SK-N-SH (cell line): ENCODE data around the gene PPM1A. TPM values are rescaled to one million over a fixed set of nuclear protein-coding genes. Genes with fewer than 3 reads are reported as not detected.

Experiments
- CTCF ChIA-PET: fragments of 300-600, 350-600 bp; formaldehyde crosslinking; extraction: SDS; loops from one replicate; lab custom pipeline; 2021; lab: Yijun Ruan, JAX
- POLR2A ChIA-PET: fragments of 350-600 bp; sonication (Branson Sonifier 250); formaldehyde crosslinking; extraction: SDS; loops from one replicate; lab custom pipeline; 2020; ENCODE audit warnings: antibody characterized with exemption, inconsistent platforms; lab: Yijun Ruan, JAX
- DNase-seq: peaks from one replicate; pipeline ENCODE4 v3.0.0; 2012
- H2AFZ ChIP-seq: fragments of 200-600 bp; sonication (generic); 2 replicates; pipeline ENCODE4 v1.8.1; 2016; ENCODE audit warnings: antibody characterized with exemption, mild to moderate bottlenecking, low read depth
- H3F3A ChIP-seq: fragments of 200-600 bp; sonication (generic); replicated peaks from 2 replicates; pipeline ENCODE3; 2016; ENCODE audit warnings: antibody characterized with exemption, mild to moderate bottlenecking; ENCODE audit not compliant: insufficient read depth
- H3K27ac ChIP-seq, 2 experiments: fragments of 200-500 bp in 1 of 2; fragments of 200-600 bp in 1 of 2; sonication (Bioruptor generic) in 1 of 2; sonication (generic), shearing (Covaris generic) in 1 of 2; 2 replicates each; pipeline versions ENCODE4 v1.5.1 to v1.6.1; 2014 to 2016; ENCODE audit warnings: low read depth in 2 of 2, inconsistent platforms in 1 of 2, low read length in 1 of 2, mild to moderate bottlenecking in 1 of 2, mixed read lengths in 1 of 2
- H3K27me3 ChIP-seq: fragments of 200-600 bp; sonication (generic), shearing (Covaris generic); 2 replicates; pipeline ENCODE4 v1.6.1; 2016; ENCODE audit warnings: mixed run types; ENCODE audit not compliant: insufficient read depth
- H3K36me3 ChIP-seq, 2 experiments: fragments of 200-500 bp in 1 of 2; fragments of 200-600 bp in 1 of 2; sonication (Bioruptor generic) in 1 of 2; sonication (generic) in 1 of 2; replicated peaks in 1 of 2; 2 replicates each; pipeline versions ENCODE3 to v1.5.1; 2014 to 2016; ENCODE audit warnings: low read length in 1 of 2, mild to moderate bottlenecking in 1 of 2; ENCODE audit not compliant: insufficient read depth in 2 of 2, control insufficient read depth in 1 of 2
- H3K4me1 ChIP-seq, 2 experiments: fragments of 200-500 bp in 1 of 2; fragments of 200-600 bp in 1 of 2; sonication (Bioruptor generic) in 1 of 2; sonication (generic), shearing (Covaris generic) in 1 of 2; 2 replicates each; pipeline versions ENCODE4 v1.5.1 to v1.6.1; 2014 to 2016; ENCODE audit warnings: low read depth in 1 of 2, low read length in 1 of 2, mixed run types in 1 of 2; ENCODE audit not compliant: insufficient read depth in 2 of 2, control insufficient read depth in 1 of 2
- H3K4me2 ChIP-seq: fragments of 200-600 bp; sonication (generic), shearing (Covaris generic); 2 replicates; pipeline ENCODE4 v1.6.1; 2017; ENCODE audit warnings: mixed run types
- H3K4me3 ChIP-seq, 2 experiments: fragments of 200-500 bp in 1 of 2; fragments of 200-600 bp in 1 of 2; sonication (Bioruptor generic) in 1 of 2; sonication (generic), shearing (Covaris generic) in 1 of 2; 2 replicates each; pipeline versions ENCODE4 v1.5.1 to v1.8.1; 2014 to 2016; ENCODE audit warnings: low read depth in 2 of 2, inconsistent platforms in 1 of 2, low read length in 1 of 2, mild to moderate bottlenecking in 1 of 2, mixed read lengths in 1 of 2, moderate library complexity in 1 of 2
- H3K79me2 ChIP-seq: fragments of 200-600 bp; sonication (generic); 2 replicates; pipeline ENCODE4 v1.8.1; 2017; ENCODE audit warnings: mild to moderate bottlenecking; ENCODE audit not compliant: insufficient read depth
- H3K9ac ChIP-seq: fragments of 200-600 bp; sonication (generic); 2 replicates; pipeline ENCODE4 v1.6.1; 2017; ENCODE audit warnings: mixed run types
- H3K9me2 ChIP-seq: fragments of 200-600 bp; sonication (generic); 2 replicates; pipeline ENCODE4 v1.6.1; 2017; ENCODE audit warnings: mixed run types
- H3K9me3 ChIP-seq: fragments of 200-600 bp; sonication (generic); 2 replicates; pipeline ENCODE4 v1.6.1; 2017; ENCODE audit warnings: mixed run types, mild to moderate bottlenecking, moderate library complexity
- H4K20me1 ChIP-seq: fragments of 200-600 bp; sonication (generic); 2 replicates; pipeline ENCODE4 v1.6.1; 2017; ENCODE audit warnings: mild to moderate bottlenecking, mixed run types; ENCODE audit not compliant: insufficient read depth
- CHD2 ChIP-seq: fragments of 150-350 bp; IDR thresholded peaks from 2 replicates; pipeline ENCODE4 v1.6.1; 2018; ENCODE audit warnings: low read length; ENCODE audit not compliant: partially characterized antibody
- CTCF ChIP-seq: fragments of 200-600 bp; sonication (generic); IDR thresholded peaks from 2 replicates; pipeline ENCODE4 v1.6.1; 2017; ENCODE audit warnings: antibody characterized with exemption, mild to moderate bottlenecking, moderate library complexity
- GABPA ChIP-seq: IDR thresholded peaks from 2 replicates; pipeline ENCODE4 v1.4.0; 2012; ENCODE audit warnings: low read depth, mild to moderate bottlenecking
- GATA2 ChIP-seq: sonication (generic); formaldehyde crosslinking; IDR thresholded peaks from 2 replicates; pipeline ENCODE4 v1.5.0; 2020; ENCODE audit warnings: mild to moderate bottlenecking, missing genetic modification reagents
- IRF3 ChIP-seq: fragments of 150-350 bp; IDR thresholded peaks from 2 replicates; pipeline ENCODE4 v1.6.1; 2016; ENCODE audit warnings: mild to moderate bottlenecking, low read depth, low read length
- MAX ChIP-seq: IDR thresholded peaks from 2 replicates; pipeline ENCODE4 v1.4.0; 2012; ENCODE audit warnings: low read depth
- MEF2A ChIP-seq: IDR thresholded peaks from 2 replicates; pipeline ENCODE4 v1.4.0; 2012; ENCODE audit warnings: low read depth, borderline replicate concordance
- MXI1 ChIP-seq: IDR thresholded peaks from 2 replicates; pipeline ENCODE4 v1.6.1; 2012; ENCODE audit warnings: mild to moderate bottlenecking, low read depth, low read length, improper control_type of control experiment
- NRF1 ChIP-seq: IDR thresholded peaks from 2 replicates; pipeline ENCODE4 v1.6.1; 2012; ENCODE audit warnings: low read depth, mild to moderate bottlenecking, low read length
- POLR2AphosphoS5 ChIP-seq: IDR thresholded peaks from 2 replicates; pipeline ENCODE4 v1.6.1; 2012; ENCODE audit warnings: low read depth, low read length
- RCOR1 ChIP-seq: fragments of 150-350 bp; IDR thresholded peaks from 2 replicates; pipeline ENCODE4 v1.6.1; 2017; ENCODE audit warnings: antibody characterized with exemption, low read length
- RXRA ChIP-seq: IDR thresholded peaks from 2 replicates; pipeline ENCODE4 v1.4.0; 2012; ENCODE audit warnings: low read depth, mild to moderate bottlenecking, borderline replicate concordance
- SIN3A ChIP-seq: IDR thresholded peaks from 2 replicates; pipeline ENCODE4 v1.6.1; 2012; ENCODE audit warnings: low read depth, mild to moderate bottlenecking, low read length, moderate library complexity, borderline replicate concordance
- TAF1 ChIP-seq: IDR thresholded peaks from 2 replicates; pipeline ENCODE4 v1.6.1; 2012; ENCODE audit warnings: low read depth, mild to moderate bottlenecking, low read length, moderate library complexity, borderline replicate concordance
- TCF12 ChIP-seq: IDR thresholded peaks from 2 replicates; pipeline ENCODE4 v1.4.0; 2012
- TEAD4 ChIP-seq: IDR thresholded peaks from 2 replicates; pipeline ENCODE4 v1.4.0; 2012; ENCODE audit warnings: mild to moderate bottlenecking, borderline replicate concordance; ENCODE audit not compliant: insufficient read depth
- USF1 ChIP-seq: IDR thresholded peaks from 2 replicates; pipeline ENCODE4 v1.4.0; 2012; ENCODE audit warnings: low read depth, borderline replicate concordance
- USF2 ChIP-seq: fragments of 150-350 bp; IDR thresholded peaks from 2 replicates; pipeline ENCODE4 v1.6.1; 2017; ENCODE audit warnings: antibody characterized with exemption, low read length, low read depth, borderline replicate concordance
- WGBS: methylation state at CpG from one replicate; pipeline ENCODE4 v1.1.6; 2017; ENCODE audit warnings: low lambda C conversion rate; 5-methylcytosine and 5-hydroxymethylcytosine counted together
- polyA plus RNA-seq, 3 experiments: library from polyadenylated mRNA; depleted of rRNA; stranded (reverse); fragments of >200 nt; gene quantifications; 2 replicates each; pipeline ENCODE4 v1.2.3, GENCODE V29; 2012

The PPM1A gene
- polyA plus RNA-seq, 1 of the 3 experiments (the other 2 are of a cell fraction): 12.3 TPM

GRCh38 chr14:60339571-60339970 lies 90.5 kb downstream of the PPM1A start:
- Histone ChIP-seq H3F3A (no peaks in the 10 kb centered on the region), H3K4me2 (no peak overlapping the region), H3K27ac (no peak overlapping the region), H4K20me1 (no peaks in the 10 kb centered on the region), H3K79me2 (no peaks in the 10 kb centered on the region), H3K4me1 (no peaks in the 10 kb centered on the region), H3K9me3 (no peaks in the 10 kb centered on the region), H3K36me3 (no peaks in the 10 kb centered on the region), H3K9me2 (no peaks in the 10 kb centered on the region), H3K9ac (no peak overlapping the region), H3K4me3 (no peak overlapping the region), H3K27me3 (no peaks in the 10 kb centered on the region), H2AFZ (no peak overlapping the region)
- ChIA-PET CTCF (interaction anchor here (1.0 to 2.1 kb wide), 5 partner anchors 8 to 223 kb away, joined by 3 to 17 read pairs (median 3); no protein-coding TSS in a partner anchor), POLR2A (no interaction called here)
- no peak for TF ChIP-seq POLR2AphosphoS5
- no peak for TF ChIP-seq TEAD4
- TF ChIP-seq CHD2: no peak
- TF ChIP-seq TAF1: no peak
- no peak for TF ChIP-seq SIN3A
- no peak for TF ChIP-seq NRF1
- no peak for TF ChIP-seq MXI1
- TF ChIP-seq USF1: no peak
- no peak for TF ChIP-seq MAX
- TF ChIP-seq RXRA: no peak
- no peak for TF ChIP-seq GATA2 (CRISPR knock-in tag)
- no peak for TF ChIP-seq IRF3
- no peak for TF ChIP-seq GABPA
- WGBS: 69% methylated on average over 2 of the region's 2 CpGs
- DNase-seq: no peak

- H3K9me3 ChIP-seq: no peaks in the 10 kb centered on the region
- peaks cover 0 to 3% of the 10 kb centered on the region in 2 experiments; a peak in 1 of 4 replicates for H3K4me1 ChIP-seq
- no peaks in the 10 kb centered on the region for H3K36me3 ChIP-seq
- no peak overlapping the region for H2AFZ ChIP-seq
- H3K4me3 ChIP-seq: no peak overlapping the region
- H3F3A ChIP-seq: no peaks in the 10 kb centered on the region
- H3K27me3 ChIP-seq: no peaks in the 10 kb centered on the region
- ChIA-PET POLR2A (no interaction called here), CTCF (interaction anchor here (1.3 kb wide), 1 partner anchor 12 kb away, joined by 6 read pairs; no protein-coding TSS in a partner anchor)
- no peaks in the 10 kb centered on the region for H4K20me1 ChIP-seq
- TF ChIP-seq CTCF (no peak), POLR2AphosphoS5 (no peak), USF2 (no peak), SIN3A (no peak), USF1 (no peak), RCOR1 (no peak), MEF2A (no peak), TCF12 (no peak), CHD2 (no peak), RXRA (no peak), TAF1 (no peak)
- no peak overlapping the region for H3K4me2 ChIP-seq
- no peak overlapping the region for H3K27ac ChIP-seq
- WGBS: 48% methylated on average over 6 of the region's 6 CpGs
- no peaks in the 10 kb centered on the region for H3K79me2 ChIP-seq
- no peak overlapping the region for H3K9ac ChIP-seq
- no peaks in the 10 kb centered on the region for H3K9me2 ChIP-seq
- no peak for DNase-seq
Measured at GRCh38 chr14:60343571-60344071, 94.6 kb downstream of the PPM1A start.
